Activated CD4-positive, alpha-beta T cell treated with anti-CD3 and anti-CD28 coated beads, Interleukin-2, amount 50 U/mL, for 16 hours (primary cell): ENCODE data around the gene TTC3.
"Not testable (repeated sequence)": the region's sequence is repeated elsewhere in the genome, so short reads cannot be mapped to it uniquely, and the experiment has no call there.

Experiments
- DNase-seq: peaks from one replicate; pipeline ENCODE4 v3.0.0-alpha.2; 2020

Gene TTC3

DNA sequence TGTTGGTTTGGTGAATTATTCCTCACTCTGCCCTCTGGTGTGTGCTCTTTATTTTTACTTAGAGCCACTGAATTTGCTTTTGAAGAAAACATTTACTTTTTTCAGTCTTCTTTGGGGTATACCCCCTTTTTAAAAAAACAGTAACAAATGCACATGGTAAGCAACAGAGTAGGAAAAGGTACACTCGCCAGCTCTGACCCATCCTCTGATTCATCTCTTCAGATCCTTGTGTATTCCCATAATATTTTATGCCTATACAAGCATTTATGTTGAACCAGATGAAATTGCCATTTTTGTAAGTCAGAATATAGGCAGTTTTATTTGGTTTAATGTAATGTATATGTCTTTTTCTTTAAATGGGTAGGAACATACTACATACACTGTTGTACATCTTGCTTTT lies 28.3 kb downstream of the TTC3 start:
- no peak for DNase-seq

- not testable (repeated sequence) for DNase-seq
These were observed 29.7 kb downstream of the TTC3 start for GRCh38 chr21:37102746-37103145.

DNA sequence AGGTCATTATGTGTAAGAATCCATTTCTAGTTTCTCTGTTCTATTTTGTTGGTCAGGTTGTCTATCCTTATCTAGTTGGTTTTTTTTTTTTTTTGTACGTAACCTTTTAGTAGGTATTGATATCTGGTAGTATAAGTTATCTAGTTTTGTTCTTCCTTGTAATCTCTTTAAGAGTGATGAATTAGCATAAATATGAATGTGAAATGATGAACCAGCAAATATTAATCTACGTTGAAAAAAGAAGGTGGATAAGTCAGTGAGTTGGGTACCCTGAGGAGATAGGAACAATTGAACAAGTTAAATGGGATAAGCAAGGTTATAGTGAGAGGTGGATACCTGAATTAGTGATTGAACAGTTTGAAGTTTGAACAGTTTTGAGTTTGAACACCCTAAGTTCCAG lies 33.9 kb downstream of the TTC3 start:
- no peak for DNase-seq

DNA sequence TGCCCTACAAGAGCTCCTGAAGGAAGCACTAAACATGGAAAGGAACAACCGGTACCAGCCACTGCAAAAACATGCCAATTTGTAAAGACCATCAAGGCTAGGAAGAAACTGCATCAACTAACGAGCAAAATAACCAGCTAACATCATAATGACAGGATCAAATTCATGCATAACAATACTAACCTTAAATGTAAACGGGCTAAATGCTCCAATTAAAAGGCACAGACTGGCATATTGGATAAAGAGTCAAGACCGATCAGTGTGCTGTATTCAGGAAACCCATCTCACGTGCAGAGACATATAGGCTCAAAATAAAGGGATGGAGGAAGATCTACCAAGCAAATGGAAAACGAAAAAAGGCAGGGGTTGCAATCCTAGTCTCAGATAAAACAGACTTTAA lies 38.0 kb downstream of the TTC3 start:
- not testable (repeated sequence) for DNase-seq

GRCh38 chr21:37114301-37114700 lies 41.2 kb downstream of the TTC3 start:
- not testable (repeated sequence) for DNase-seq

GRCh38 chr21:37116459-37116858 lies 43.4 kb downstream of the TTC3 start:
- not testable (repeated sequence) for DNase-seq

DNA sequence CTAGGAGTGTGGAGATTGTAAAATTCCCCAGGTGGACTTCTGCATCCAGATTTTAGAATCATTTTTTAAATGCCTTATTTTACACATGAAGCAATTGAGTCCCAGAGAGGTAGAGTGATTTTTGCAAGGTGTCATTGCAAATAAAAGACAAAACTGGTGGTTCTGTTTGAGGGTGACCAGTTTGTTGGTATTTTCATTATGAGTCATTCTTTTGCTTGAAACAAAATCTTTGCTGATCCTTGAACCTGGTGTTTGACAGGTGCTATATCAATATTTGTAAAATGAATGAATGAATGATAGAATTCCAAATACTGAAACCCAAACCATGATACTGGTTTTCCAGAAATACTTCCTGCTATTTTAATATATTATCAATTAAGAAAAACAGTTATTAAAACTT lies 44.1 kb downstream of the TTC3 start:
- no peak for DNase-seq

GRCh38 chr21:37118187-37118826 lies 45.3 kb downstream of the TTC3 start:
- DNase-seq = no peak

- no peak for DNase-seq
These were observed 46.6 kb downstream of the TTC3 start for GRCh38 chr21:37119421-37120218.

DNA sequence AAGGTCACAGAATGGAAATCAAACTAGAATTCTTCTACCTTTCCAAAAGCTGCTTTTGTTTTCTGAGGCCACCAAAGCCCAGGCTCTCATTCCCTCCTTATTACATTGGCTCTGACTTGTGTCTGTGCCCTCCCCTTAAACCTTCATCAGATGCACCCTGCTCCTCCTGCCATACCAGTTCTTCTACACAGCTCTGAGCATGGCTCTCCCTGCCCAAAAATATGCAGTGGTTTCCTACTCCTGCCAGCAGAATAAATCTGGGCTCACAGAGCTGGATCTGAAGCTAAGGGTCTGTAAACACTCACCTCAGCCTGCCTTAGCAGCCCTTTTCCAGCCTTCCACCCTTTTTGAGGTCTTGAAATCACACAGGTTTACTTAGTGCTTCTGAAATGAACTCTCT lies 55.0 kb downstream of the TTC3 start:
- DNase-seq = no peak

DNA sequence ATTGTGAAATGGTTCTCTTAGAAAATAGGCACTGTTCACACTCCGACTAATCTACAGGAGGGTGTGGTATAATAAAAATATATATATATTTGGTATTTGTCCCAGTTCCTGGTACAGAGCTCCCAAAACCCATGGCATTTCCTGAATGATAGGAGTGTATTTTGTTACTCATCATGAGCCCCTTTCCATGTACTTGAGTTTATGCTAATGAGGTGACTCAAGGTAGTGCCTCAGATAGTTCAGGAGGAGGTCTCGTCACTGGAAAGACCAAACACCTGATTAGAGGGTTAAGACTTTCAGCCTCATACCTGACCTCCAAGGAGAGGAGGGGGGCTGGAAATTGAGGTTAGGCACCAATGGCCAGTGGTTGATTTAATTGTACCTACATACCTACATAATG lies 57.9 kb downstream of the TTC3 start:
- no peak for DNase-seq

DNA sequence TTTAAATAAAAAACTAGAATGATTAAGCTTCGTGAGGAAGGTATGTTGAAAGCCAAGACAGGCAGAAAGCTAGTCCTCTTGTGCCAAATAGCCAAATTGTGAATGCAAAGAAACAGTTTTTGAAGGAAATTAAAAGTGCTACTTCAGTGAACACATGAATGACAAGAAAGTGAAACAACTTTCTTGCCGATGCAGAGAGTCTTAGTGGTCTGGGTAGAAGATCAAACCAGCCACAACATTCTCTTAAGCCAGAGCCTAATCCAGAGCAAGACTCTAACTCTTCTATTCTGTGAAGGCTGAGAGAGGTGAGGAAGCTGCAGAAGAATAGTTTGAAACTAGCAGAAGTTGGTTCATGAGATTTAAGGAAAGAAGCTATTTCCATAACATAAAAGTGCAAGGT lies 63.2 kb downstream of the TTC3 start:
- DNase-seq = no peak

DNA sequence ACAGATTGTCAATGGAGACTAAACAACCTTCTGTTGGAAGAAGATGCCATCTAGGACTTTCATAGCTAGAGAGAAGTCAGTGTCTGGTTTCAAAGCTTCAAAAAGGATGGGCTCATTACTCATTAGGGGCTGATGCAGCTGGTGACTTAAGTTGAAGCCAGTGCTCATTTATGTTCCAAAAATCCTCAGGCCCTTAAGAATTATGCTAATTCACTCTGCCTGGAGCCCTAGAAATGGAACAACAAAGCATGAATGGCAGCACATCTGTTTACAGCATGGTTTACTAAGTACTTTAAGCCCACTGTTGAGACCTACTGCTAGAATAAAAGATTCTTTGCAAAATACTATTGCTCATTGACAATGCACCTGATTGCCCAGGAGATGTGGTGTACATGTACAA lies 63.7 kb downstream of the TTC3 start:
- DNase-seq = no peak

DNA sequence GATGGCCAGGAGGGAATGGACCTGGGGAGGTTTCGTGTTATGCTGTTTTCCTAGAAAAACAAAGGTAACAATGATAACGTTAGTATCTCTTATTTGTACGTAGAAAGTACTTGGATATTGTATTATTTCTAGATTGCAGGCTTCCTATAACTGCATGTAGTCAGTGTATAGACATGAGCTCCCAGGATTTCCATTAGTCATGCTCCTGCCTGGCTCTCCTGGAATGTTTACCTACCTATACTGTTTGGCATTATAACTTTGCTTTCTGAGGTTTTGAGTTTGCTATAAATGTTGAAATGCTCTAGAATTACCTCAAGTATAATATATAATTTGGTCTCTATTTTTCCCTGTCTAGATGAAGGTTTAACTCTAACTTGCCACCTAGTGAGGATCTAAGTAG lies 66.1 kb downstream of the TTC3 start:
- DNase-seq = no peak

- no peak for DNase-seq
These were observed 66.8 kb downstream of the TTC3 start for GRCh38 chr21:37139902-37140301.

- DNase-seq = not testable (repeated sequence)
These were observed 70.3 kb downstream of the TTC3 start for GRCh38 chr21:37143392-37143791.

GRCh38 chr21:37145635-37146111 lies 72.6 kb downstream of the TTC3 start:
- DNase-seq = peak; percentile 8

DNA sequence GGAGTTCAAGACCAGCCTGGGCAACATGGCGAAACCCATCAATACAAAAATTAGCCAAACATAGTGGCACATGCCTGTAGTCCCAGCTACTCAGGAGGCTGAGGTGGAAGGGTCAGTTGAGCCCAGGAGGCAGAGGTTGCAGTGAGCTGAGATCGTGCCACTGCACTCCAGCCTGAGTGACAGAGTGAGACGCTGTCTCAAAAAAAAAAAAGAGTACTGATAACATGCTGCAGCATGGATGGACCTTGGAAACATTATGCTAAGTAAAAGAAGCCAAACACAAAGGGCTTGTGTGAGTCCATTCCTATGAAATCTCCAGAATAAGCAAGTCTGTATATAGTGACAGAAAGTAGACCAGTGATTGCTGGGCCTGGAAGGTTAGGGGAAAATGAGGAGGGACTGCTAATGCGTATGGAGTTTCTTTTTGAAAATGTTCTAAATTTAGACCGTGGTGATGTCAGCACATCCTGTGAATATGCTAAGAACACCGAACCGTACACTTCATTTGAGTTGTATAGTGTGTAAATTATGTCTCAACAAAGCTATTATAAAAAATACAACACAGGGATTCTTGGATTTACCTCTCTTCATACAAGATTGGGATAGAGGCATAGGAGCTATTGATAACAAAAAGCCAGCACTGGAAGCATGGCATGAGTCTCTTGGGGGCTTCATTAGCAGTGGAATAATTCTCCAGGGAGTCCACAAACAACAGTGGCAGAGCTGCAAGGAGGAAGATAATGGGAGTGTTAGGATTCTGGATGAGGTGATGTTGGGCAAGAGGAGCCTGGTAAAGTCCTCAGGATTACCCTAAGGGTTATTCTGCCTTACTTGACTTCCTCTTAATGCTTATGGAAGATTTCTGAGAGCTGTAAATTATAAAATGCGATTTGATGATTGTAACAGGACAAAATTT lies 73.5 kb downstream of the TTC3 start:
- no peak for DNase-seq

- DNase-seq = no peak
These were observed 76.4 kb downstream of the TTC3 start for GRCh38 chr21:37149411-37149810.

DNA sequence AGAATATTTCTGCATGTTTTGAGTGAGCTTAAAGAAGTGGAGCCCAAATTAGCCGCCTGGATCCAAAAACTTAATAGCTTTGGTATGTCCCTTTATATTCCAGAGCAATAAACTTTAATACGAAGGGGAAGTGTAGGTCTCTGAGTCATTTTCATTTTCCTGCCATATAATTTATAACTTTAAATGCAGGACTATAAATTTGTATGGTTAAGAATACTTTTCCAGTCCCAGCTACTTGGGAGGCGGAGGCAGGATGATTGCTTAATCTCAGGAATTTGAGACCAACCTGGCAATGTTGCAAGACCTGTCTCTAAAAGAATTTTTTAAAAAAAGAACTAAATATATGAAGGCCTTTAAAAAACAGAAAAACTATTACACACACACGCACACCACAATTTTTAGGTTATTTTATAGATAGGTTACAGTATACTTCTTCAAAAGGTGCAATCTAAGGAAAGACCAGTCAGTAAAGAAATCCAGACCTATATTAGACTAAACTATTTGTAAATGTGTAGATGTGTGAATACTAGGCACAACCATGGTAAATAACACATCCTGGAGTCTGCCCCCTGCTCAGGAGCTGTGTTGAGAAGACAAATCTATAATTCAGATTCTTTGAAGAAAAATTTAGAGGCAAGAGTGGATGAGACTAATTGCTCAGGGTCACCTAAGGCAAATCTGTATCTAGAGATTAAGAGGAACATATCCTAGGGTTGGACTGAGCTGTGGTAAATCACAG lies 80.3 kb downstream of the TTC3 start:
- no peak for DNase-seq

GRCh38 chr21:37153935-37154350 lies 80.9 kb downstream of the TTC3 start:
- DNase-seq = no peak

GRCh38 chr21:37155186-37155585 lies 82.1 kb downstream of the TTC3 start:
- no peak for DNase-seq

DNA sequence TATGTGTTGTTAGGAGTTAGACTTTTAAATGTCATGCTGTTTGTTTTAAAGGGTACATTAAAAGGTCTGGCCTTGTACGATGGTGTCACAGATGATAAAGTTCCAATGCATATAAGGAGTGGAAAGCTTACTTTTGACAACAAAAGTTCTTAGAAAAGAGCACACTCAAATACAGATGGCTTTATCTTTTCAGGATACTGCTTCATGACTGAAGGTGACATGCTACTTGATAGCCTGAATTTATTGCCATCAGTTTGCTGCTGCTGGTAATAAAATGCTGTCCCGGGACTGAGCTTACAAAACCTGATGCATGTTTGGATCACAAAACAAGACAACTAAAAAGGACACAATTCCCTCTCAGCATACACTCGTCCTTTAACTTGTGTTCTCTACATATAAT lies 84.9 kb downstream of the TTC3 start:
- DNase-seq = no peak
